OCI-LY1 (cell line): ENCODE data around the gene RHBDF1.
"Not testable (repeated sequence)": the region's sequence is repeated elsewhere in the genome, so short reads cannot be mapped to it uniquely, and the experiment has no call there.

ENCODE experiments used
- EZH2 ChIP-seq: fragments of 200-600 bp; sonication (generic), shearing (Covaris generic); IDR thresholded peaks from 2 replicates; pipeline ENCODE4 v1.8.0; 2017; ENCODE audit warnings: borderline replicate concordance, mixed run types, mild to moderate bottlenecking, antibody characterized with exemption, low read length, moderate library complexity, mixed read lengths
- TF ChIP-seq, protein P1 (sequence below): fragments of 200-600 bp; sonication (generic), shearing (Covaris generic); IDR thresholded peaks from 2 replicates; pipeline ENCODE4 v1.5.1; 2017; ENCODE audit warnings: mild to moderate bottlenecking, antibody characterized with exemption, low read length, moderate library complexity, mixed read lengths

DNA sequence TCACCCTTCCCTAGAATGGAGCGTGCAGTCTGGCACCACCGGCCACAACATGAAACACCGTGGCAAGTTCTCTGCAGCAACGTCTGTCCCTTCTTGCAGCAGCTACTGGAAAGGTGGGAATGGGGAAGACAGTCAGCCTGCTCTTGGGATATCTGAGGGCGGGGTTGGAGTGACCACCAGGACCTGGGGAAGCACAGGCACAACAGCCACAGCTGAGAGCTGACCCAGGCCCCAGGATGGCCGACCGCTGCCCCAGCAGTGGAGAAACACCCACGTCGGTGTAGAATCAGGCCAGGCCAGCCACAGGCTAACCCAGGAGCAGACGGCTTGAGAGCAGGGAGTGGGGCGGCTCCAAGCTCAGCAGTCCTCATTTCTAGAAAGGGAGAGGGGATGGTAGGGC is 34.2 kb downstream of the RHBDF1 start:
- TF ChIP-seq, protein P1, sequence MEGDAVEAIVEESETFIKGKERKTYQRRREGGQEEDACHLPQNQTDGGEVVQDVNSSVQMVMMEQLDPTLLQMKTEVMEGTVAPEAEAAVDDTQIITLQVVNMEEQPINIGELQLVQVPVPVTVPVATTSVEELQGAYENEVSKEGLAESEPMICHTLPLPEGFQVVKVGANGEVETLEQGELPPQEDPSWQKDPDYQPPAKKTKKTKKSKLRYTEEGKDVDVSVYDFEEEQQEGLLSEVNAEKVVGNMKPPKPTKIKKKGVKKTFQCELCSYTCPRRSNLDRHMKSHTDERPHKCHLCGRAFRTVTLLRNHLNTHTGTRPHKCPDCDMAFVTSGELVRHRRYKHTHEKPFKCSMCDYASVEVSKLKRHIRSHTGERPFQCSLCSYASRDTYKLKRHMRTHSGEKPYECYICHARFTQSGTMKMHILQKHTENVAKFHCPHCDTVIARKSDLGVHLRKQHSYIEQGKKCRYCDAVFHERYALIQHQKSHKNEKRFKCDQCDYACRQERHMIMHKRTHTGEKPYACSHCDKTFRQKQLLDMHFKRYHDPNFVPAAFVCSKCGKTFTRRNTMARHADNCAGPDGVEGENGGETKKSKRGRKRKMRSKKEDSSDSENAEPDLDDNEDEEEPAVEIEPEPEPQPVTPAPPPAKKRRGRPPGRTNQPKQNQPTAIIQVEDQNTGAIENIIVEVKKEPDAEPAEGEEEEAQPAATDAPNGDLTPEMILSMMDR, result not testable (repeated sequence)
- TF ChIP-seq EZH2, result not testable (repeated sequence)
